Motor neuron (in vitro differentiated cells): ENCODE data around the gene SH3BP4. TPM values are rescaled to one million over a fixed set of nuclear protein-coding genes. Genes with fewer than 3 reads are reported as not detected.

ENCODE experiments used
- ATAC-seq, 8 experiments: fragments of 200-7000 bp; cut with Tn5 transposase; replicated peaks in 6 of 8; 2 replicates each; pipeline ENCODE4 v1.8.0; 2021; ENCODE audit warnings: mild to moderate bottlenecking in 8 of 8, moderate library complexity in 8 of 8
- H3K27ac ChIP-seq, 2 donors: fragments of 250-450 bp; sonication (Bioruptor Pico); 2 replicates each; pipeline ENCODE4 v1.9.0; 2021; ENCODE audit warnings: antibody characterized with exemption in 2 of 2, mild to moderate bottlenecking in 2 of 2, moderate library complexity in 1 of 2
- H3K4me1 ChIP-seq, 2 donors: fragments of 250-450 bp; sonication (Bioruptor Pico); replicated peaks in 1 of 2; 2 replicates each; pipeline ENCODE4 v1.6.1; 2021; ENCODE audit warnings: antibody characterized with exemption in 2 of 2, mild to moderate bottlenecking in 2 of 2, moderate library complexity in 1 of 2
- H3K4me3 ChIP-seq, 5 donors: fragments of 250-450 bp; sonication (Bioruptor Pico); 2 replicates each; pipeline ENCODE4 v1.9.0; 2021; ENCODE audit warnings: antibody characterized with exemption in 5 of 5, mild to moderate bottlenecking in 5 of 5, moderate library complexity in 4 of 5
- WGBS, 10 experiments: fragments of 450-650 bp; shearing (Covaris generic); methylation state at CpG; one replicate each; pipeline ENCODE4 v1.0.0; 2022; 5-methylcytosine and 5-hydroxymethylcytosine counted together
- in situ Hi-C, 9 experiments: fragments of 400-800 bp; cut with MboI; loops; one replicate each; pipeline ENCODE4 v1.15.0; 2021; ENCODE audit warnings: low sequenced_read_pairs in 9 of 9, low pct_unique_long_range_greater_than_20kb in 2 of 9; ENCODE audit not compliant: unreplicated experiment in 9 of 9
- total RNA-seq, 8 experiments: library from RNA; unstranded; fragments of 300-600 nt; gene quantifications; 2 replicates each; pipeline versions ENCODE4 v1.2.3 to v1.2.4, GENCODE V29; 2022

Gene SH3BP4
- total RNA-seq, 8 experiments from 2014 or later = 16.7 to 41.1 (median 26.7) TPM

DNA sequence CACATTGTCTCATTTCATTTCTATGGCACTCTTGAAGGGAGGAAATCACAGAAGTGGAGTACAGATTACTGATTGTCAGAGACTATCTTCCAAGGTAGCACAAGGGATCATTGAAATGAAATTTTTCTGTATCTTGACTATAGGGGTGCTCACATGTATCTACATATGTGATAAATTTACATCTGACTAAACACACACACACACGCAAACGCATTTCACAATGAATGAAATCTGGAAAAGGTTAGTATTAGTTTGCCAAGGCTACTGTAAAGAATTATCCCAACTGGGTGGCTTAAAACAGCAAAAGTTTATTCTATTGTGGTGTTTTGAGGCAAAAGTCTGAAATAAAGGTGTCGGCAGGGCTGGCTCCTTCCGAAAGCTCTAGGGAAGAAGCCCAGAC, 144.6 kb downstream of the SH3BP4 start:
- Histone ChIP-seq H3K27ac (no peak overlapping the region), H3K4me3 (no peak overlapping the region), H3K4me1 (peaks cover 8 to 10% of the 10 kb centered on the region in 2 donors)
- WGBS, 10 experiments = 13 to 100% (median 94%) methylated on average over 1 to 4 of the region's 4 CpGs
- in situ Hi-C loops = no loop called here
- no peak for ATAC-seq

DNA sequence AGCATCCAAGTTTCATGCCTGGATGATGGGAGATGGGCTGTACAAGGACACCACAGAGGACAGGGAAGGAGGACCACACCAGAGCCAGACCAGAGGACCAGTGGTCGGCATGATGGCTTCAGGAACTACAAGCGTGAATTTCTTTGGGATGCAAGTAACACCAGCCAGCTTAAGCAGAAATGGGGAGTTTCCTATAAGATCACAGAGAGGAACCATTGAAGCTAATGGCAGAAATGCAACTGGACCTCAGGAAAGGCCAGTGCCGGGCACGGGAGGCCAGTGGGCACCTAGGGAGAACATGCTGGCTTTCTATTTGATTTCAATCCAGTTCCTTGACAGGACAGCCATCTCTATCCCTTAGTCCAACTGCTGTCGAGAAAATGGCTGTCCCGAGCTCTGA, 145.4 kb downstream of the SH3BP4 start:
- WGBS, 10 experiments = 72 to 100% (median 85%) methylated on average over 2 to 6 of the region's 6 CpGs; no CpG with 5 or more reads in 1 of the 10 experiments
- in situ Hi-C loops = no loop called here
- no peak for ATAC-seq
- peaks cover 8 to 10% of the 10 kb centered on the region in 2 donors for H3K4me1 ChIP-seq
- H3K27ac ChIP-seq = no peak overlapping the region
- H3K4me3 ChIP-seq = no peak overlapping the region

DNA sequence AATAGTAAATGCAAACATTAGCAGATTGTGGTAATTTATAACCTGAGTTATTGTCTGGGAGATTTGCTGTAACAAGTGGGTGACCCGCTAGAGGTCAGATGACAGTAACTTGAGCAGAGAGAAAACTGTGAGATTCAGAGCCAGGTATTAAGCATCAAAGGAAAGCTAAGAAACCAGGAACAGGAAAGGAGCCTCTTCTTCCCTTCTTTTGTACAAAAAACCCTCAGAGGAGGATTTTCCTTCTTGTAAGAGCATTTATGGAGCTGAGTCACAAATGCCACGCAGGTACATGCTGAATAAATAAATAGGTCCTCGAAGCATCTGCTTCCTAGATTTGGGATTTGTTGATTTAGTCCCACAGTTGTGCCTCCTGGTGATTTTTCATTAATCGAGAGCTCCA, 146.5 kb downstream of the SH3BP4 start:
- 55 to 100% (median 76%) methylated on average over 2 to 4 of the region's 4 CpGs; no CpG with 5 or more reads in 2 of the 10 experiments for WGBS, 10 experiments
- no peak overlapping the region for H3K27ac ChIP-seq
- H3K4me3 ChIP-seq = no peak overlapping the region
- H3K4me1 ChIP-seq = peaks cover 8 to 10% of the 10 kb centered on the region in 2 donors
- peak in 4 of 8 experiments; percentile 18 to 45 (median 38) for ATAC-seq
- in situ Hi-C loops = no loop called here

DNA sequence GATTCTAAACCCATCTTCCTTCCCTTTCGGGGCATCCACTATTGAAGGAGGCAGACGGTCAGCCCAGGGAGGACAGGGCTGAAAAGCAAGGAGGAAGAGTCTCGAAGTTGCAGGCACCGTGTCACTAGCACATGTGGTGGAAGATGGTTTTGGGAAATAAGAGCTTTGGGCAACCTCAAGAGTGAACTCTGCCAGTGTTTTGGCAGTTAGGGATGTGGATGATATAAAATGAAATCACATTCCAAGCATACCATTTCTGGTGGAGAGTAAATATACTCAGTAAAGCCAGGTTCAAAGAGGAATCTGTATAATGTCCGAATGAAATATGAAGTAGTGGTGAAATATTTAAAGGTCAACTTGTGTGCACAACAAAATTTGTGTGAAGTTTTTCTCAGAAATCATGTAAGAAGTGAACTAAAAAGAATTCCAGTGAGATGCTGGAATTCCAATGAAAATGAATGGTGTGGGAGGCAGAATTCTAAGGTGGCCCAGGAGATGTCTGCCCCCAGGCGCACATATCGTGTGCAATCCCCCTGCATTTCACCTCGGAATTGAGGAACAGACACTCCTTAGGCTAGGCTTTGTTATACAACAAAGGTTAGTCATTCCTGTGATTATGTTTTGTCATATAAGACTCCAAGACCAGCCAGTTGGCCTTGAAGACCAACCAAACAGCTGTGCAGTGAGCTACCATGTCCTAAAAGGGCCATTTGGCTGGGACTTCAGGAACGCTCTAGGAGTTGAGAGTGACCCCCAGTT, 147.1 kb downstream of the SH3BP4 start:
- 35 to 92% (median 80%) methylated on average over 1 to 6 of the region's 9 CpGs; no CpG with 5 or more reads in 1 of the 10 experiments for WGBS, 10 experiments
- no peak overlapping the region for H3K4me3 ChIP-seq
- in situ Hi-C loops = no loop called here
- ATAC-seq = peak in 1 of 8 experiments; percentile 31
- peaks cover 8 to 10% of the 10 kb centered on the region in 2 donors for H3K4me1 ChIP-seq
- no peak overlapping the region for H3K27ac ChIP-seq

DNA sequence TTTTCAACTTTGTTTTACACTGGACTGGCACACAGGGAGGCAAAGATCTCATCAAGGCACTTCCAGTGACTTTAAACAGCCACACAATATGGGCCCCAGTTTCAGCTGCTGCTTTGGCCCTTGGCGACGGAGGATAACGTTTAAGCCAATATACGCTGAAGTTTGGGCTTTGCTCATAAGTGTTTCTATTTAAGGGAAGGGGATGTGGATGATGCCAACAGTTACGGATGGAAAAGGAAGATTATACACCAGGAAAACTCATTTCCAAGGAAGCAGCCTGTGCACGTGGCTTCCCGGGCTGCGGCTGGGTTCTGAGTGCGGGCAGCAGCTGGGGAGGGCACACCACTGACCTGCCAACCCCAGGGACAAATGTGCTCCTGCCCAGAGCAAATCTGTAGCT, 151.1 kb downstream of the SH3BP4 start:
- Histone ChIP-seq H3K27ac (no peak overlapping the region), H3K4me1 (peaks cover 12 to 20% of the 10 kb centered on the region in 2 donors), H3K4me3 (no peak overlapping the region)
- WGBS, 10 experiments = 67 to 100% (median 86%) methylated on average over 1 to 9 of the region's 9 CpGs; no CpG with 5 or more reads in 1 of the 10 experiments
- in situ Hi-C loops = loop anchor here (10.0 to 25.0 kb wide), 5 partner anchors 541 to 1116 kb away; no protein-coding TSS in a partner anchor
- ATAC-seq = no peak
